Suppressor macrophage (primary cell): ENCODE measurements around the gene CERK.
"Not testable (repeated sequence)": the region's sequence is repeated elsewhere in the genome, so short reads cannot be mapped to it uniquely, and the experiment has no call there.

Source experiments
- DNase-seq, 4 experiments: peaks; one replicate each; pipeline ENCODE4 v3.0.0-alpha.2; 2020 to 2022
- total RNA-seq, 17 experiments: gene quantifications; one replicate each; lab custom pipeline; 2026; ENCODE audit warnings: mixed read lengths in 6 of 17, inconsistent platforms in 3 of 17; lab: John Stamatoyannopoulos, UW

The CERK gene
- total RNA-seq = 9.9 to 139 (median 75.2) reads per million in 17 experiments

- peak; percentile 47 to 81 (median 66) for DNase-seq
Observed at GRCh38 chr22:46737976-46738646, at the start of gene CERK. CERK (minus strand) TSS chr22:46738252; CDS start chr22:46738148, 104 bp downstream.

GRCh38 chr22:46783721-46784120, 45.7 kb upstream of the CERK start:
- peak in 2 of 4 experiments; percentile 31 to 41 for DNase-seq

GRCh38 chr22:46782200-46782599, 44.1 kb upstream of the CERK start:
- not testable (repeated sequence) for DNase-seq

GRCh38 chr22:46781291-46781690, 43.2 kb upstream of the CERK start:
- no peak for DNase-seq

- DNase-seq = no peak
Observed at GRCh38 chr22:46780453-46780852, 42.4 kb upstream of the CERK start.

- no peak for DNase-seq
Observed at GRCh38 chr22:46779651-46780050, 41.6 kb upstream of the CERK start.

- no peak for DNase-seq
Observed at GRCh38 chr22:46779023-46779422, 41.0 kb upstream of the CERK start.

- DNase-seq = peak; percentile 63 to 84 (median 72)
Observed at GRCh38 chr22:46777609-46777970, 39.5 kb upstream of the CERK start.

- DNase-seq = no peak
Observed at GRCh38 chr22:46776876-46777608, 39.0 kb upstream of the CERK start.

- no peak for DNase-seq
Observed at GRCh38 chr22:46775850-46776826, 38.1 kb upstream of the CERK start.

GRCh38 chr22:46774980-46775849, 37.2 kb upstream of the CERK start:
- DNase-seq = no peak

GRCh38 chr22:46774253-46774979, 36.4 kb upstream of the CERK start:
- peak; percentile 88 to 94 (median 92) for DNase-seq

GRCh38 chr22:46773076-46773475, 35.0 kb upstream of the CERK start:
- DNase-seq = no peak

GRCh38 chr22:46770726-46771125, 32.7 kb upstream of the CERK start:
- DNase-seq = peak; percentile 82 to 92 (median 90)

GRCh38 chr22:46770151-46770641, 32.1 kb upstream of the CERK start:
- DNase-seq = no peak

GRCh38 chr22:46769706-46770105, 31.7 kb upstream of the CERK start:
- no peak for DNase-seq

- DNase-seq = no peak
Observed at GRCh38 chr22:46769191-46769675, 31.2 kb upstream of the CERK start.

- no peak for DNase-seq
Observed at GRCh38 chr22:46767249-46767985, 29.4 kb upstream of the CERK start.

GRCh38 chr22:46766611-46767010, 28.6 kb upstream of the CERK start:
- no peak for DNase-seq
